Retinal pigment epithelial cell (primary cell): ENCODE results near the gene TP53TG5.

Experiments used
- DNase-seq: peaks from one replicate; pipeline ENCODE4 v3.0.0-alpha.2; 2010; ENCODE audit warnings: low read depth
- H3K4me3 ChIP-seq: 2 replicates; pipeline ENCODE4 v1.5.1; 2011; ENCODE audit warnings: mild to moderate bottlenecking, low read length, control low read depth, moderate library complexity
- TF ChIP-seq, protein P1 (sequence below): conservative IDR thresholded peaks from 2 replicates; pipeline ENCODE4 v1.5.1; 2011; ENCODE audit warnings: low read depth, low read length, control low read depth, inconsistent platforms

Gene TP53TG5

GRCh38 chr20:45341579-45341938 is 36.6 kb downstream of the TP53TG5 start:
- no peak for DNase-seq
- TF ChIP-seq, protein P1, sequence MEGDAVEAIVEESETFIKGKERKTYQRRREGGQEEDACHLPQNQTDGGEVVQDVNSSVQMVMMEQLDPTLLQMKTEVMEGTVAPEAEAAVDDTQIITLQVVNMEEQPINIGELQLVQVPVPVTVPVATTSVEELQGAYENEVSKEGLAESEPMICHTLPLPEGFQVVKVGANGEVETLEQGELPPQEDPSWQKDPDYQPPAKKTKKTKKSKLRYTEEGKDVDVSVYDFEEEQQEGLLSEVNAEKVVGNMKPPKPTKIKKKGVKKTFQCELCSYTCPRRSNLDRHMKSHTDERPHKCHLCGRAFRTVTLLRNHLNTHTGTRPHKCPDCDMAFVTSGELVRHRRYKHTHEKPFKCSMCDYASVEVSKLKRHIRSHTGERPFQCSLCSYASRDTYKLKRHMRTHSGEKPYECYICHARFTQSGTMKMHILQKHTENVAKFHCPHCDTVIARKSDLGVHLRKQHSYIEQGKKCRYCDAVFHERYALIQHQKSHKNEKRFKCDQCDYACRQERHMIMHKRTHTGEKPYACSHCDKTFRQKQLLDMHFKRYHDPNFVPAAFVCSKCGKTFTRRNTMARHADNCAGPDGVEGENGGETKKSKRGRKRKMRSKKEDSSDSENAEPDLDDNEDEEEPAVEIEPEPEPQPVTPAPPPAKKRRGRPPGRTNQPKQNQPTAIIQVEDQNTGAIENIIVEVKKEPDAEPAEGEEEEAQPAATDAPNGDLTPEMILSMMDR: no peak
- H3K4me3 ChIP-seq: peak overlapping the region; percentile 22

GRCh38 chr20:45340951-45341350 is 37.2 kb downstream of the TP53TG5 start:
- no peak overlapping the region for H3K4me3 ChIP-seq
- DNase-seq: no peak
- TF ChIP-seq, protein P1: no peak

DNA sequence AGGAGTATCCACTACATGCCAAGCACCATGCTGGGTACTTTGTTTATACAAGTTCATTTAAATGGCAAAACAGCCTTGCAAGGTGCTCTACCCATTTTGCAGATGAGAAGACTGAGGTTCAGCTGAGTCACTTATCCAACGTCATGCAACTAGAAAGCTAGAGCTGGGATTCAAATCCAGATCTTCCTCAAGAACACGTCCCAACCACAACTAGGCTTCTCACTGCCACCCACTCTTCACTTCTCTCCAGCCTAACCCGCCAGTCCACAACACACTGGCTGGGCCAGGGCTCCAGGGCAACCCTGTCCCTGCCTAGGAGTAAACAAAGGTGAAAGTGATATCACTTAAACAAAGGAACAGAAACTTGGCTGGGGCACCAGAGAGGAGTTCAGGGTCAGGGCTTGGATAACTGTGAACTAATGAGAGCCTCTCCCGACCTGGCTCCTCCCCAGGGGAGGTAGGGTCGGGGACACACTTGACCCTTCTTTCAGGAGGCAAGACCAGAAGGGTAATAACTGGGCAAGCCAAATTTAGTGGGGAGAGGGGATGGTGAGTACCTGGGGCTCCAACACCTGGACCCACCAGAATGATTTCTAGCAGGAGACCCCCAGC is 37.8 kb downstream of the TP53TG5 start:
- H3K4me3 ChIP-seq: no peak overlapping the region

DNA sequence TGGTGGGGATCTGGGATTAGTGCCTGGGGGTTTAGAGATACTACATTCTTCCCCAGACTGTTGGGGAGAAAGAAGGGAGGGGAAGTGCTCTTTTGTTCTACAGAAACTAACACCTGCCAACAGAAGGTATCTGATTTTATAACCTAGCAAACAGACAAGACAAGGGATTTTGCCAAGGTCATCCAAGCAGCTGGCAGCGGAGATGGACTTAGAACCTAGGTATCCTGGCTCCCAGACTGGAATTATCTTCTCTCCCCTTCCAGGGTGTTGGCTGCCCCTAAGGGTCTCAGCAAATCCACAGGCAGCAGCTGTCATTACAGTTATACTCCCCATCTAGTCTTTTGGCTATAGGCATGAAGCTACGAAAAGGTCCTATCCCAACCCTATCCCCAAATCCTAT is 38.3 kb downstream of the TP53TG5 start:
- TF ChIP-seq, protein P1: no peak
- no peak overlapping the region for H3K4me3 ChIP-seq
- DNase-seq: no peak

More for the DNA sequence above, 37.8 kb downstream of the TP53TG5 start:
- TF ChIP-seq, protein P1: no peak
- no peak for DNase-seq

DNA sequence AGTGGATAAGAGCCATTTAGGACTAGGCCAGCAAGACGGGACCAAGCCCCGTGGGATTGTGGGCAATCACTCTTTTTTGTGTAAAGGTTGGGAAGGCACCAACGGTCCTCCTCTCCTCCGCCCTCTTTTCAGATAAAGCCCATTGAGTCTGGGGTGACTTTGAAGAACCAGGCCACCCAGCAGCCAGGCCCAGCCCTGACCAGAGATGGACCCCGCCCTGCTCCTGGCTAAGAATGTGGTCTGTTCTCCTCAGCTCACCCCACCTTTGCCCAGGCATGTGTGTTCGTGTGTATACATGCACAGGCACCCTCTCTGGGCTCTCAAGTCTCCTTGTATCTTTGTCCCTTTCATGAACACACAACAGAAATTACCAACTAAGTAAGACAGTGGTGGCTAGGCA is 39.0 kb downstream of the TP53TG5 start:
- no peak for DNase-seq
- TF ChIP-seq, protein P1: no peak
- H3K4me3 ChIP-seq: no peak overlapping the region

GRCh38 chr20:45338121-45339030 is 39.7 kb downstream of the TP53TG5 start:
- TF ChIP-seq, protein P1: no peak
- no peak overlapping the region for H3K4me3 ChIP-seq
- DNase-seq: no peak
